Measurements from ENCODE around the gene TARS1.

The TARS1 gene

GRCh38 chr5:33440482-33441240 lies at the start of gene TARS1:
TARS1 (plus strand) TSS chr5:33440965; CDS start chr5:33441087, 122 bp downstream.
- DNase-seq = peak; percentile 100

DNA sequence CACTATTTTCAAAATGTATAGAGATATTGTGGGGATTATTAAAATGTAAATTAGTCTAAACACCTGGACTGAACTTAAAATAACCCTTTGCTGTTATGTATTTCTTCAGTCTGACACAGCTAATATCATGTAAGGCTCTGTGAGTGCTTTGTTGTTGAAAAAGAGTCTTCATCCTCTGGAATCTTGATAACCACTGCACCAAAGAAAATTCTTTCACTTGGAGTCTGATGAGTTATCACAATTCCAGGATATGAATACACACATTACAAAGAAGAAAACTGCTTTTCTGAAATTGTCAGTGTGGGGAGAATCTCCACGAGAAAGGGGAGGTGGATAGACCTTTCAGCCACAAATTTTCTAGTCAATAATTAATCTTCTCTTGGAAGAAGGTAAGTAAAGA lies 42.3 kb upstream of the TARS1 start:
- DNase-seq = peak; percentile 20

- DNase-seq = no peak
These were observed 40.1 kb upstream of the TARS1 start for GRCh38 chr5:33400675-33401074.

GRCh38 chr5:33401482-33402390 lies 39.0 kb upstream of the TARS1 start:
- peak; percentile 79 for DNase-seq

- no peak for DNase-seq
These were observed 37.6 kb upstream of the TARS1 start for GRCh38 chr5:33403187-33403586.

DNA sequence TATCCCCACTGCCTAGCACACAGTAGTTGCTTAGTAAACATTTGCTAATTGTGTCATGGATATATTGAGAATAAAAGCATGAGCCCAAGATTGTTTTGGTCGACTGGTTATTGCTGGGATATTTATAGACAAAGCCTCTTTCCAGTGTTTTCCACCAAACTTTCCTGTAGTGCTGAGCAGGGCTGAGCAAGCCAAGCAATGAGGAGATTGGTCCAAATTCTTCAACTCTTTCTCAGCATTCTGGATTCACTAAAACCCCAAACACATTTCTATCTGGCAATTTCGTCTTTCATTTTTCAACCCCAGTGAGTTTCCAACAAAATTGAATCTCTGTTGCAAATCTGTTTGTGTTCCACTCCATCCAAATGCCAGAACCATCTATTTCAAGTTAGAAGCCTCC lies 31.9 kb upstream of the TARS1 start:
- no peak for DNase-seq

GRCh38 chr5:33409435-33410170 lies 31.2 kb upstream of the TARS1 start:
- peak; percentile 62 for DNase-seq

DNA sequence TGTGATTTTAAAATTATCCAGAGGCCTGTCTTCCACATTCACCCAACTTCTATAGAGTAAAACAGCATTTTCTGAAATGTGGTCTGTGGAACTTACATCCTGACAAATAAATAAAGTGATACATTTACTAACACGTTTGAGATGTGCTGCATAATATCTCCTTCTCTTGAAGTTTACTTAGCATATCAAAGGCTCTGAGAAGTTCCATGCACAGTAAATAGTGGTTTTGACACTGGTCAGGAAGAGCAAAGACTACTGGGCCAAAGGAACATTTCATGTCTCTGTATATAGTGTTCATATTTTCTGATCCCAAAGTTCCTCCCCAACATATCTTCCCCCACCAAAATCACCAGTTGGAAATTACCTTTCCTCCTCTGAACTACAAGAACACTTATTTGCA lies 30.5 kb upstream of the TARS1 start:
- no peak for DNase-seq

DNA sequence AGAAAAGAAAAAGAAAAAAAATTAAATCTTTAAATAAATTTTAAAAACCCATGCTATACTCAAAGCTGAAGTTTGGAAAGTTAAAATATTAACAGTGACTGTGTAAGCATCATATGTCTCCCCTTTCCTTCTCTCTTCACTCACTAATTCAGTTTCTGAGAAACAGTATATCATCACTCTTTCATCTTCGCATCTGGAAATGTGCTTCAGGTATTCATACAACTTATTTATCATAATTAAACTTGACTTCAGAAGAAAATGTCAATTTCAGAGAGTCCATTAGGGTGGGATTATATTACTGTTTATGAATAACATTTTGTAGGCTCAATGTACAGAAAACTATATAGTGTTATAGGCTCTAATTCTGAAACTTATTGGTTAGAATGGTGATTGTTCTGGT lies 29.3 kb upstream of the TARS1 start:
- no peak for DNase-seq

- DNase-seq = no peak
These were observed 24.9 kb upstream of the TARS1 start for GRCh38 chr5:33415811-33416354.

GRCh38 chr5:33417632-33418031 lies 23.1 kb upstream of the TARS1 start:
- DNase-seq = peak; percentile 49

- DNase-seq = no peak
These were observed 19.8 kb upstream of the TARS1 start for GRCh38 chr5:33420946-33421345.

DNA sequence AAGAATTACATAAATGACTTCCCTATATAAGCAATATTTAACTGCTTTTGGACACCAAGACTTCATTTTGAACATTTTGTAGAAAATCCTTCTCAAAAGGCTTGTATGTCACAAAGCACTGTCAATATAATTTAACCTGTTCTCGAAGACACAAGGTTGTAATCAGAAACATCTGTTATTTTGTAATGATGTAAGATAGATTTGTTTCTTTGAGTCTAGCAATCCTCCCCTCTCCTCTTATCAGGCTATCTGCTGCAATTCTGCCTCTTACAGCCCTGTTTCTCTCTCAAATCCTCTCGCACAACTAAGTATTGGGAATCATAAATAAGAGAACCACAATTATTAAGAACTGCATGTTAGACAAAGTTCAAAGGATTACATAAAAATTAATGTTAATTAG lies 18.6 kb upstream of the TARS1 start:
- peak; percentile 34 for DNase-seq

GRCh38 chr5:33423018-33423630 lies 17.6 kb upstream of the TARS1 start:
- DNase-seq = peak; percentile 69

GRCh38 chr5:33425314-33425713 lies 15.5 kb upstream of the TARS1 start:
- peak; percentile 47 for DNase-seq

- DNase-seq = no peak
These were observed 9.8 kb upstream of the TARS1 start for GRCh38 chr5:33430983-33431382.

DNA sequence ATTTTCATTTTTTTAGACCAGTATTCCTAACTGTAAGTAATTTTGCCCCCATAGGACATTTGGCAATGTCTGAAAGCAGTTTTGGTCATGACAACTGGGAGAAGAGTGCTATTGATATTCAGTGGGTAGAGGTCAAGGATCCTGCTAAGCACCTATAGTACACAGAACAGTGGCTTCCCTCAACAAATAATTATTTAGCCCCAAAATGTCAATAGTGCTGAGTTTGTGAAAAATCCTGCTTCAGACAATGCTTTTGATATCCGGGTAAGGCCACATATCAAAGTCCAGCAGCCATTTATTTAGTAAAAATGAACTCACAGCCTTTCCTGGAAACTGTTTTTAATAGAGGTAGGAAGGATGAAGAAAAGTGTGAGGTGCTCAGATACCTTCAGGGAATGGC lies 8.1 kb upstream of the TARS1 start:
- DNase-seq = no peak

DNA sequence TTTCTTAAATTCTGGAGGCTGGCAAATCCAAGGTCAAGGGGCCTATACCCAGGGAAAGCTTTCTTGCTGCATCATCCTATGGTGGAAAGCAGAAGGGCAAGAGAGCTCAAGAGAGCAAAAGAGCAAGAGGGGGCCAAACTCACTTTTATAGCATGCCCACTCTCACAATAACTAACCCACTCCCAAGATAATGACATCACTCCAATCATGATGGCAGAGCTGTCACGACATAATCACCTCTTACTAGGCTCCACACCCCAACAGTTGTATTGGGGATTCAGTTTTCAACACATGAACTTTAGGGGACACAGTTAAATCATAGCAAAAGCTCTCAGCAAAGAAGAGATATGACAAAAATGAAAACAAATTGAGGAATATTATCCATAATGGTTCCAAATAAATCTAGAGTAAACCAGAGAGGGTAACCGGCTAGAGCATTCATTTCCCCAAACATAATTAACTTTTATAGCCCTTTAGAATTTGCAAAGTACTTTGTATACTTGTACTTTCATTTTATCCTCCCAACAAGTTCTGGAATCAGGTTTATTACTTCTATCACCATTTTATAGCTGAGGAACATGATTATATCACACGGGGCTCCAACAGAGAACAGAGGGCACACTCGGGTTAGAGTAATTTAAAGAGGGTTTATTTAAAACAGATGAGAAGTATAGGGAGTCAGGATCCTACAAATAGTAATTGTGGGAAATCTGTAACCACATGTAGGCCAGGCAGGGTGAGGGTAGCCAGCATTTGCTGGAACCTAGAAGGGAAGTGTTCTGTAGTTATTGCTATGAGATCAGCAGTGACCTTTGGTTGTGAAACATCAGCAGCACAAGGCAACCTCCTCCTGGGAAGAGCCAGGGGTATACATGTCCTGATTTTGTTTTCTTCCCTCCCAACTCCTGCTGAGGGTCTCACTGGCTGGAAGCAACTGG lies 7.2 kb upstream of the TARS1 start:
- peak; percentile 36 for DNase-seq

GRCh38 chr5:33435893-33436490 lies 4.8 kb upstream of the TARS1 start:
- DNase-seq = peak; percentile 75

DNA sequence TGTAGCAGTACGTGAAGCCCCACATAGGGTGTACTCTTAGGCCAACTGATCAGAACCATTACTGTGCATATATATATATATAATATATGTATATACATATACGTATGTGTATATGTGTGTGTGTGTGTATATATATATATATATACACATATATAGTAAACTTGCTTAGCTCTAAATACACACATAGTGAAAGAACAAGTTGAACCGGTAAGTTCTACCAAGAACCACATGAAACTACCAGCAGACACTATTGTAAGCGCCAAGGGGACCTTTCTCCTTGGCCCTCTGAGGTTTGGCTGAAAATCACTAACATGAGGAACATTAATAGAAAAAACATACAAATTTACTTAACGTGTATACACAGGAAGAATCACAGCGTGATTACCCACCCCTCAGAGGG lies 1.8 kb upstream of the TARS1 start:
- DNase-seq = no peak

DNA sequence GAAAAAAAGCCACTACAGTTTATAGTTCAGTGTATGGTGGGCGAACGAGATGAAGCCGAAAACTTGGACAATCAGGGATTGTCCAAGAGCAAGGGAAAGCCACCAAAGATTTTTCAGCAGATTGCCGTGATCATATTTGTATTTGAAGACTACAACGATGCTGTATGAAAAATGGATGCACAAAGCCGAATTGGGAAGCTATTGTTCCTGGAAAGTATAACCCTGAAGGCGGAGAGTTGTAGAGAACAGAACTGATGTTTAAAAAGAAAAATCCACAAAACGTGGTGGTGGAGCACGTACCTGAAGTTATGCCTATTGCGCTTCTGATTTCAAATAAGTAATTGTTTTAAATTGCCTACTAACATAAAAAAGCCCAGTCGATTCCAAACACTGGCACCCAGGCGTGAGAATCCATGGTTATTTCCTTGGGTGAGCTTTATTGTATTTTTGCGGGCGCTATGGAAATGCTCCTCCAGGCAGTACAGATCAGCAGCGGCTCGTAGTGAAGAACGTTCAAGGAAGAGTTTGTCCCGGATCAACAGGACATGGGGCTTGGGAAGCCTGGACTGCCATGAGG lies 772 bp upstream of the TARS1 start:
- DNase-seq = no peak

Measured in fibroblast of upper back skin (primary cell).